NT2/D1 (cell line): ENCODE data around the gene NRXN2.

Experiments used
- SUZ12 ChIP-seq: IDR thresholded peaks from 2 replicates; pipeline ENCODE4 v1.6.1; 2011; ENCODE audit not compliant: insufficient read length, insufficient read depth; ENCODE audit errors: extremely low read depth
- YY1 ChIP-seq: IDR thresholded peaks from 2 replicates; pipeline ENCODE4 v1.6.1; 2011; ENCODE audit not compliant: insufficient read length, insufficient read depth
- ZNF274 ChIP-seq: IDR thresholded peaks from 2 replicates; pipeline ENCODE4 v1.6.1; 2011; ENCODE audit warnings: mild to moderate bottlenecking, low read depth, low read length

- TF ChIP-seq YY1 (no peak), ZNF274 (no peak), SUZ12 (no peak)
Observed at GRCh38 chr11:64767344-64768299, 44.6 kb upstream of the NRXN2 start.
